Smooth muscle cell of the coronary artery (primary cell): ENCODE results near the gene GAPT. TPM values are rescaled to one million over a fixed set of nuclear protein-coding genes. Genes with fewer than 3 reads are reported as not detected.

Source experiments
- total RNA-seq: library from RNA; depleted of rRNA; stranded (reverse); fragments of >200 nt; gene quantifications from 2 replicates; pipeline ENCODE4 v1.2.3, GENCODE V29; 2014; ENCODE audit warnings: low replicate concordance

Gene GAPT
- total RNA-seq = not detected in 2 replicates

DNA sequence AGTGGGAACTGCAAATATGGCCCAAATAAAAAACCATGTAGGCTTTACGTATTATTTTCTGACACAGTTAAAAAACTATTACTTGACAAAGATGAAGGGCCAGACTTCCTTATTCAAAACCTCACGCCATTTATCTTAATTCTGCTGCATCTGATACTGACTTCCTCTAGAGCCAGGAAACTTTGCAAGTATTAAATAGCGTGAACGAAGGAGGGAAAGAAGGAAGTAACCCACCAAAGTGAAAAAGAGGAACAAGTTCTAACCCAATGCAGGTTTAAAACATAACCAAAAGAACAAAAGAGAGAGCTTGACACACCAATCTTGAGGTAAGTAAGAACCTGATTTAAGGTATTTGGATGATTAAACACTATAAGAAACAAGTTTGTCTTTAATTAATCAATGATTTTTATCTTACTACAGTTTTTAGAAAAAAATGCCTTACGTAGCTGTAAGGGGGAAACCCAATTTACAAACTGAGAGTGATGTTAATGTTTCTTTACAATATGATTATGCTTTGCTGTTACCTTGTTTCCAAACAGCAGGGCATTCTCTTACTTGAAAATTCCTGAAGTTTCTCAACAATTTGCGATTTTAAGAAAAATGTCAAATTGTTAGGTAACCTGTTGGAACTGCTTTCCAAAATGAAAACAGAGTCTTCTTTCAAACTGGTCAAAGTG is at the start of gene GAPT:
Gene GAPT (plus strand): TSS at position 220 of the 677 bp plus-strand sequence. CDS start 3,102 bp downstream, outside the sequence.

DNA sequence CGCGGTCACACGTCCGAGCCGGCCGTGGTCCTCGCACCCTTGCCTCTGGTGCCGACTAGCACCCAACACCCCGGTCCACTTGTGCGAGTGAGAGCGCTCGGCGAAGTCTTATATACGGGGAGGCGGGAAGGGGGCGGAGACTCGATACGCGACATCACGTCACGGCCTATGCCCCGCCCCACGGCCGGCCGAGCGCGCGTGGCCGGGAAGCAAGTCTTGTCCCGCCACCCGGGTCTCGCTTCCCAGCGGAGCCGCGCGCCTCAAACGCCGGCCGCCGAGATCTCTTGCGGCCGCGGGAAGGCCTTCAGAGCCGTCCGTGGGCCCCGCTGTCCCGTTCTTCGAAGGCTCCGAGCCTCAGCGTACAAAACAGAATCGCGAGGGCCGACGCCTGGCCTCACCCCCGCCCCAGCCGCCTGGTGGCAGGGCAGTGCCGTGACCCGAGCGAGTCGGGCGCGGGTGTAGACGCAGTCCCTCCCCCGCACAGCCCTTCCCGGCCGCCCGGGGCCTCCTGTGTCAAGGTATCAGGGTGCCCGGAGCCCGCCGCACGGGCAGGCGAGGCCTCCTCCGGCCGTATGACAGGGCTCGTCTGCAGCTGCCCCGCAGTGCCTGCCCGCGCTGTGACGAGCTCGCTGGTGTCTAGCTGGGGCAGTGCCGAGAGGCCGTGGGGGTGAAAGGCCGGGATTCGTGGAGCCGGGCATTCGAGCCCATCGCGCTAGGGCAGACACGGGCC is 31.1 kb upstream of the GAPT start, which contains the start of gene PLK2:
Gene PLK2 (minus strand): TSS at position 85 of the 730 bp plus-strand sequence. CDS start 127 bp downstream, outside the sequence.

Other genes starting within 250 kb of the GAPT start
- 102 and 1,550 TPM in 2 replicates for gene PLK2, start 31.3 kb upstream of the GAPT start, total RNA-seq
- gene RAB3C, start 91.6 kb downstream of the GAPT start, total RNA-seq = not detected in 2 replicates